ENCODE results near the gene LRFN5. TPM values are rescaled to one million over a fixed set of nuclear protein-coding genes. Genes with fewer than 3 reads are reported as not detected.
A peak's percentile ranks its signal among the peaks of the same experiment; 100 is the strongest.
"Not testable (repeated sequence)": the region's sequence is repeated elsewhere in the genome, so short reads cannot be mapped to it uniquely, and the experiment has no call there.

LRFN5 gene
- 1 to 10 TPM; 1.4 to 5.2 (median 3.2) TPM for total RNA-seq

DNA sequence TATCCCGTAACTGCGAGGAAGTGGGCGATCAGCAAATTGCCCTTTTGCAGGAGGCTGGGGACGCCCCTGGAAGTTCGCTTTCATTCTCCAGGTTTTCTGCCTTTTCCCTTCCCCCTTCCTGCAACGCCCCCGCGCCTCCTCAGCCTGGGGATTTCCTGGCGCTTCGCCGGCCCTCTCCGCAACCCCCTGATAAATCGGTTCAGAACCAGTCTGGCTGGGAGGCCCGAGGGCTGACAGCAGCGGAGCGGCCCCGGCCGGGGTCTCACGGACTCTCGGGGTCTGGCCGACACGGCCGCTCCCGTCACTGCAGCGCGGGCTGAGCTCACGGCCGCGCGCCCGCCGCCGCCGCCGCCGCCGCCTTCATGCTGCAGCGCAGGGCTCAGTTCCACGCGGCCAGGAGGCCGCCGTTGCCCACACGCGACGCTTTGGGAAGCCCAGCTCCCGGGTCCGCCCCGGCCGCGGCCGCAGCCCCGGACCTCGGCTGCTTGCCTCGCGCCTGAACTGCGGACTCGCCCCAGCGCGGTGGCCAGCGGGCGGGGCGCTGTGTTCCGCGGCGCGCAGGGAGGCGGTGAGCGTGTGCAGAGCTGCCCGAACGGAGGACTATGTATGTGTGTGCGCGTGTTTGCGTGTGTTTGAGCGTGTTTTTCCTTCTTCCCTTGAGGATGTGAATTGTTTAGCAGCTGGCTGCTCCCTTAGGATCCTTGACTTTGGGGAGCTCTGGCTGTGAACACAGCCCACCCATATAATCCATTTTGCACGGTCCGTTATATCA, at the start of gene LRFN5:
Gene LRFN5 (plus strand): TSS at position 345 of the 772 bp plus-strand sequence.
- peaks cover 5 to 6% of the 10 kb centered on the region in 2 donors for H3K4me1 ChIP-seq
- peak within 1 kb of the TSS; percentile 55 to 86 (median 61) for H3K4me3 ChIP-seq
- TF ChIP-seq, protein P1, sequence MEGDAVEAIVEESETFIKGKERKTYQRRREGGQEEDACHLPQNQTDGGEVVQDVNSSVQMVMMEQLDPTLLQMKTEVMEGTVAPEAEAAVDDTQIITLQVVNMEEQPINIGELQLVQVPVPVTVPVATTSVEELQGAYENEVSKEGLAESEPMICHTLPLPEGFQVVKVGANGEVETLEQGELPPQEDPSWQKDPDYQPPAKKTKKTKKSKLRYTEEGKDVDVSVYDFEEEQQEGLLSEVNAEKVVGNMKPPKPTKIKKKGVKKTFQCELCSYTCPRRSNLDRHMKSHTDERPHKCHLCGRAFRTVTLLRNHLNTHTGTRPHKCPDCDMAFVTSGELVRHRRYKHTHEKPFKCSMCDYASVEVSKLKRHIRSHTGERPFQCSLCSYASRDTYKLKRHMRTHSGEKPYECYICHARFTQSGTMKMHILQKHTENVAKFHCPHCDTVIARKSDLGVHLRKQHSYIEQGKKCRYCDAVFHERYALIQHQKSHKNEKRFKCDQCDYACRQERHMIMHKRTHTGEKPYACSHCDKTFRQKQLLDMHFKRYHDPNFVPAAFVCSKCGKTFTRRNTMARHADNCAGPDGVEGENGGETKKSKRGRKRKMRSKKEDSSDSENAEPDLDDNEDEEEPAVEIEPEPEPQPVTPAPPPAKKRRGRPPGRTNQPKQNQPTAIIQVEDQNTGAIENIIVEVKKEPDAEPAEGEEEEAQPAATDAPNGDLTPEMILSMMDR (IDR thresholded peaks at IDR 0.05) = no peak
- TF ChIP-seq POLR2AphosphoS5 (IDR thresholded peaks at IDR 0.05) = no peak
- no peak for TF ChIP-seq POLR2A (IDR thresholded peaks at IDR 0.05)
- H3K27ac ChIP-seq = peak within 1 kb of the TSS; percentile 57 to 92
- no peaks in the 10 kb centered on the region for H3K9me3 ChIP-seq
- H3K36me3 ChIP-seq = no peaks in the 10 kb centered on the region
- intact Hi-C loops (cut with DNase I; ENCODE audit: low total_unique reads) = no loop called here
- peaks cover 0 to 54% of the 10 kb centered on the region in 2 donors for H3K27me3 ChIP-seq
- DNase-seq (ENCODE audit: low spot score in 2 of 2) = no peak

DNA sequence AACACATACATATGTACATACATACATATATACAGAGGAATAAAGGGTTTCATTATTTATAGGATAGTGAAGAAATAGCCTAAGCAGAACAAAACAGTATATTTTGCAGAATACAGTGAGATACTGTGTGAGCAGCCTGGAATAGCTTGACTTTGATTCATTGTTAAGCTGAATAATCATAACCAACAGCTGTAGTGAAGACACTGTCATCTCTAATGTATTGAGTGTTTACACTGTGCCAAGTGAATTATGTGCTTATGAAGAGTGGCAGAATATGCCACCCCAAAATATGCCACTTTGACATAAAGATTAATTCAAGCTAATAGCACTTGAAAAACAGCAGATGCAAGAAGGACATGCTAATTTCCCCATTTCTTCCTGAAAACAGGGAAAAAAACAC, 48.2 kb upstream of the LRFN5 start:
- intact Hi-C loops (cut with DNase I; ENCODE audit: low total_unique reads) = no loop called here
- TF ChIP-seq POLR2A (IDR thresholded peaks at IDR 0.05) (no peak), POLR2AphosphoS5 (IDR thresholded peaks at IDR 0.05) (no peak)
- TF ChIP-seq, protein P1 (IDR thresholded peaks at IDR 0.05) = no peak
- Histone ChIP-seq H3K36me3 (no peaks in the 10 kb centered on the region), H3K4me3 (no peak overlapping the region), H3K4me1 (no peaks in the 10 kb centered on the region), H3K27ac (no peak overlapping the region), H3K27me3 (no peaks in the 10 kb centered on the region), H3K9me3 (no peaks in the 10 kb centered on the region)
- no peak for DNase-seq (ENCODE audit: low spot score in 2 of 2)

DNA sequence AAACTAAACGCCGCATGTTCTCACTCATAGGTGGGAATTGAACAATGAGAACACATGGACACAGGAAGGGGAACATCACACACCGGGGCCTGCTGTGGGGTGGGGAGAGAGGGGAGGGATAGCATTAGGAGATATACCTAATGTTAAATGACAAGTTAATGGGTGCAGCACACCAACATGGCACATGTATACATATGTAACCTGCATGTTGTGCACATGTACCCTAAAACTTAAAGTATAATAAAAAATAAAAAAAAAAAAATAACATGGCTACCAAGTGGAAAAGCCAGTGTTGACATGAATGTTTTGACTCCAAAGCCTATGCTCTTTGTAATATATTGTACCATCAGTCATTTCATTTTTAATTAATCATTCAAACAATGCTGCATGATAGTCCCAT, 39.8 kb upstream of the LRFN5 start:
- H3K27ac ChIP-seq; H3K36me3 ChIP-seq; DNase-seq (ENCODE audit: low spot score in 2 of 2); H3K9me3 ChIP-seq; H3K4me3 ChIP-seq; intact Hi-C loops (cut with DNase I; ENCODE audit: low total_unique reads); H3K27me3 ChIP-seq; H3K4me1 ChIP-seq: not testable (repeated sequence)

DNA sequence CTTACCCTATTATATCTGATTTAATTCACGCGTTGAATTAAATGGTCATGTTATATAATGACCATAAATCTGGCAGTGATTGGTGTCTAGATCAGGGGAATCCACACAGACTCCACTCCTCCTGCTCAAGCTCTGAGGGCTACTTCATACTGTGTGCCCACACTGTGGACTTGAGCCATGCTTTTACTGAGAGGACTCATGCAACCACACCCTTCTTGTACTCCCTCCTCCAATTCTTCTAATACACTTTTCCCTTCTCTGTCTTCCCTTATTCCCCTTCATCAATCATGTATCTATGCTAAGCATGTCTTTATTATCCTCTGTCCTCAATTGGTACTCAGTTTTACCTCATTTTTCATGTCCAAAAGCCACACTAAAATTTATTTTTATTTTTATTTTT, 37.7 kb upstream of the LRFN5 start:
- no peak for DNase-seq (ENCODE audit: low spot score in 2 of 2)
- Histone ChIP-seq H3K4me3 (no peak overlapping the region), H3K27me3 (no peaks in the 10 kb centered on the region), H3K4me1 (no peaks in the 10 kb centered on the region), H3K27ac (no peak overlapping the region), H3K36me3 (no peaks in the 10 kb centered on the region), H3K9me3 (no peaks in the 10 kb centered on the region)
- intact Hi-C loops (cut with DNase I; ENCODE audit: low total_unique reads) = no loop called here
- no peak for TF ChIP-seq POLR2AphosphoS5 (IDR thresholded peaks at IDR 0.05)
- TF ChIP-seq, protein P1 (IDR thresholded peaks at IDR 0.05) = no peak
- TF ChIP-seq POLR2A (IDR thresholded peaks at IDR 0.05) = no peak

DNA sequence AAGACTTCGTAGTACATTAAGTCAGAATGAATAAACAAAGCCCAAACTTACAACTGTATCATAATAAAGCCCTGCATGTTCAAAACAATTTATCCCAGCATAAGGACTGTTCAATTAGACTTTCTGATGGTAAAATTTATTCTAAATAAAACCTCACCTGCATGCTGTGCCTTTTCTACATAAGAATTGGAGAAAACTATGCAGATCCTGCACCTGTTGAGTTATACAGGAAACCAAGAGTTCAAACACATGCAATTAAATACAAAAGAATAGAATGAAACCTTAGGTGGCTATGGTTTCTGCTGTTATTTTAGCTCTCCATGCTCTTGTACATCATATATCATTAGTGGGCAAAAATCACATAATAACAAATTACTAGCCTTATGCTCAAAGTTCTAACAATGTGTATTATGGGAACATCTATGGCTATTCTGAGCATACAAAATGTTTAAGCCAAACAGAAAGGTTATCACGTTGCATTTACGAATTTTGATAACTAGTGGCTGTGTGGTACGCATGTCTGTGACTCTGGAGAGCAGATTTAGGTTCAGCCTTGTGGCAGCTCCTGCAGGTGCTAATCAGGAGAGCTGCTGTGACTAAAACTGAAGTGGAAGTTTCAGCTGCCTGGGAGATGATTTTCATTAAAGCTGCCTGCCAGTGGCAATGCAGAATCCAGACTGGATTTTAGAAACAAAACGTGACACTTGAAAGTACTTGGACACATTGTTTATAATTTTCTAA, 36.1 kb upstream of the LRFN5 start:
- no peak overlapping the region for H3K27ac ChIP-seq
- intact Hi-C loops (cut with DNase I; ENCODE audit: low total_unique reads) = no loop called here
- no peak for DNase-seq (ENCODE audit: low spot score in 2 of 2)
- H3K36me3 ChIP-seq = no peaks in the 10 kb centered on the region
- no peaks in the 10 kb centered on the region for H3K4me1 ChIP-seq
- no peaks in the 10 kb centered on the region for H3K27me3 ChIP-seq
- no peaks in the 10 kb centered on the region for H3K9me3 ChIP-seq
- TF ChIP-seq, protein P1 (IDR thresholded peaks at IDR 0.05) = no peak
- TF ChIP-seq POLR2AphosphoS5 (IDR thresholded peaks at IDR 0.05) (no peak), POLR2A (IDR thresholded peaks at IDR 0.05) (no peak)
- no peak overlapping the region for H3K4me3 ChIP-seq
